ENCODE data around the gene PDZRN4. TPM values are rescaled to one million over a fixed set of nuclear protein-coding genes. Genes with fewer than 3 reads are reported as not detected.
A peak's percentile ranks its signal among the peaks of the same experiment; 100 is the strongest.

Gene PDZRN4
- total and polyA plus RNA-seq, 2 donors (not counting 3 experiments of a cell fraction or from before 2014, with no cell fraction given): not detected

DNA sequence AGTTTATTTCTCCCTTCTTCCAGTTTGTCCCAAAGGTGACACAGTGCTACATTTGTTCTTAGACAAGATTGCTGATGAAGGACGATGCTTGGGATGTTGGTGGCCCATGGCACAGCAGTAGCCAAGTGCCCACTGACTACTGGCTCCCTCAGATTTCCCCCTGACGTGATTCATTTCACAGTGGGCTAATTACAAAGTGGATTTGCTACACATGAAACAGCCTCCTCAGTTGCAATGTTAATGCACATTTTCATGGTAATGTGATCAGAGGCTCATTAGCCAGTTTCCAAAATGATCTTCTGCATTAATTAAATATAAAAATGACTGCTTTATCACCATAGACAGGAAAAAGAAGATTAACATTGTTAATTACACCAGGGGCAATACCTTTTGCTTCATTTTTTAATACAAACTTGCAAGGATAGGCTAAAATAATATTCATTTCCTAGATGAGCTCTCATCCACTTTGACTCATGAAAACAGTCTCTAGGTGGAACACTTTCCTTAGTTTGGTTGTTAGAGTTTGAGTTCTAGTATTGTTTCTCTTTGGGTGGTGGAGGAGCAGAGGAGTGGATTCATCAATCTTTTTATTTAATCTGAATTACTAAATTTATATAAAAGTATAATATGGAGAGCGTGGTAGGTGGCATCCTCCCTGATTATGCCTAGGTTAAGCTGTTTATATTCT is 250.9 kb downstream of the PDZRN4 start:
- no TSS peak for BruUV-seq (replicated peaks)
- no peak overlapping the region for H3K9ac ChIP-seq (replicated peaks; ENCODE audit: extremely low read depth, insufficient read depth, low read length)
- FAIRE-seq (no peak), DNase-seq (ENCODE audit: low read depth, low spot score) (no peak)
- H4K20me1 ChIP-seq (replicated peaks; ENCODE audit: control insufficient read depth, extremely low read depth, insufficient read depth, low read length): no peaks in the 10 kb centered on the region
- ChIA-PET POLR2A (no interaction called here), CTCF (interaction anchor here (0.6 to 2.5 kb wide), 4 partner anchors 44 to 586 kb away, joined by 3 to 18 read pairs (median 6); no protein-coding TSS in a partner anchor)
- intact Hi-C loops (cut with micrococcal nuclease): no loop called here
- no peak overlapping the region for H3K27ac ChIP-seq (ENCODE audit: insufficient read depth, low read depth, low read length)
- dilution Hi-C loops (cut with MboI; ENCODE audit: extremely low pct_ligation_motif_present, low sequenced_read_pairs): no loop called here
- H3K79me2 ChIP-seq (ENCODE audit: control insufficient read depth, insufficient read depth, low read length): no peaks in the 10 kb centered on the region
- no peak overlapping the region for H3K4me2 ChIP-seq (ENCODE audit: insufficient read depth, low read length)
- no peak overlapping the region for H3K4me3 ChIP-seq (replicated peaks in 1 of 3; ENCODE audit: insufficient read depth in 1 of 3, low read depth in 1 of 3, low read length in 3 of 3)
- H3K27me3 ChIP-seq (ENCODE audit: control insufficient read depth in 2 of 2, insufficient read depth in 2 of 2, low read length in 2 of 2): no peaks in the 10 kb centered on the region
- TF ChIP-seq MAX (IDR thresholded peaks at IDR 0.05; ENCODE audit: insufficient read depth, insufficient read length) (no peak), CTCF (IDR thresholded peaks at IDR 0.05; ENCODE audit: extremely low read depth in 1 of 2, insufficient read depth in 1 of 2, low read depth in 1 of 2, low read length in 2 of 2) (no peak), POLR2A (IDR thresholded peaks at IDR 0.05; ENCODE audit: low read depth, low read length) (no peak), FOS (IDR thresholded peaks at IDR 0.05; ENCODE audit: borderline replicate concordance, insufficient read depth, low read length) (no peak)
- H3K9me1 ChIP-seq (replicated peaks; ENCODE audit: control insufficient read depth, extremely low read depth, insufficient read depth, low read length): no peaks in the 10 kb centered on the region
- no peaks in the 10 kb centered on the region for H3K4me1 ChIP-seq (ENCODE audit: control insufficient read depth, extremely low read depth, insufficient read depth, low read length)
- H3K9me3 ChIP-seq (replicated peaks; ENCODE audit: control insufficient read depth, insufficient read depth, low read length): no peaks in the 10 kb centered on the region
- no peak overlapping the region for H2AFZ ChIP-seq (ENCODE audit: low read depth, low read length)
- H3K36me3 ChIP-seq (ENCODE audit: control insufficient read depth in 2 of 2, extremely low read depth in 1 of 2, insufficient read depth in 2 of 2, low read length in 2 of 2): no peaks in the 10 kb centered on the region

DNA sequence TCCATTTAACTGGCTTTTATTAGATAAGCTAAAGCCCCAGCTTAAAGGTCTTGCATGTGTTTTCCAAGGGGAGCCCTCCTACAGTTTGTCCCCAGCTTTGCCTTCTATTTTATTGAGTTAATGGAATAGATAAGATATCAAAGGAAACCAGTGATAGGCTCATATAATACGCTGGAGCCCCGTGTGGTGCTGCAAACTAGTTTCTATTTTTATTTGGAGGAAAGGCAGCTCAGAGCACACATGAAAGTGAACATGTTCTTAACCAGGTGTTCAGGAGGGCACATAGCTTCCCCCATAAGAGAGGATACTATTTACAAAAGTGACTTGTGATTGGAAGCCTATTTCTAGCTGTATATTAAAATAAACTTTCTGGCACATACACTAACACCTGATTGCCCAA is 251.7 kb downstream of the PDZRN4 start:
- no peak overlapping the region for H3K27ac ChIP-seq (ENCODE audit: insufficient read depth, low read depth, low read length)
- H3K79me2 ChIP-seq (ENCODE audit: control insufficient read depth, insufficient read depth, low read length): no peaks in the 10 kb centered on the region
- H3K4me3 ChIP-seq (replicated peaks in 1 of 3; ENCODE audit: insufficient read depth in 1 of 3, low read depth in 1 of 3, low read length in 3 of 3): no peak overlapping the region
- FAIRE-seq (no peak), DNase-seq (ENCODE audit: low read depth, low spot score) (no peak)
- H3K9me1 ChIP-seq (replicated peaks; ENCODE audit: control insufficient read depth, extremely low read depth, insufficient read depth, low read length): no peaks in the 10 kb centered on the region
- POLR2A ChIA-PET: no interaction called here
- no peaks in the 10 kb centered on the region for H3K27me3 ChIP-seq (ENCODE audit: control insufficient read depth in 2 of 2, insufficient read depth in 2 of 2, low read length in 2 of 2)
- H3K9me3 ChIP-seq (replicated peaks; ENCODE audit: control insufficient read depth, insufficient read depth, low read length): no peaks in the 10 kb centered on the region
- no peaks in the 10 kb centered on the region for H3K4me1 ChIP-seq (ENCODE audit: control insufficient read depth, extremely low read depth, insufficient read depth, low read length)
- intact Hi-C loops (cut with micrococcal nuclease) (loop anchor here (5.0 kb wide), 1 partner anchor 582 kb away; no protein-coding TSS in a partner anchor), dilution Hi-C loops (cut with MboI; ENCODE audit: extremely low pct_ligation_motif_present, low sequenced_read_pairs) (no loop called here)
- TF ChIP-seq GATA2 (IDR thresholded peaks at IDR 0.05; ENCODE audit: insufficient read depth, insufficient read length, low read depth, low read length): no peak
- TF ChIP-seq CTCF (IDR thresholded peaks at IDR 0.05; ENCODE audit: extremely low read depth in 1 of 2, insufficient read depth in 1 of 2, low read depth in 1 of 2, low read length in 2 of 2): no peak
- no peak for TF ChIP-seq POLR2A (IDR thresholded peaks at IDR 0.05; ENCODE audit: low read depth, low read length)
- TF ChIP-seq MYC (IDR thresholded peaks at IDR 0.05; ENCODE audit: low read depth, low read length): no peak
- TF ChIP-seq MAX (IDR thresholded peaks at IDR 0.05; ENCODE audit: insufficient read depth, insufficient read length): no peak
- TF ChIP-seq FOS (IDR thresholded peaks at IDR 0.05; ENCODE audit: borderline replicate concordance, insufficient read depth, low read length): no peak
- TF ChIP-seq POLR2AphosphoS5 (IDR thresholded peaks at IDR 0.05; ENCODE audit: insufficient read depth, low read depth, low read length): no peak
- no peak for TF ChIP-seq JUN (IDR thresholded peaks at IDR 0.05; ENCODE audit: borderline replicate concordance, insufficient read depth, insufficient read length, low read depth)
- TF ChIP-seq EZH2 (IDR thresholded peaks at IDR 0.05; ENCODE audit: borderline replicate concordance, low read depth, low read length, severe bottlenecking): no peak
- no peaks in the 10 kb centered on the region for H3K36me3 ChIP-seq (ENCODE audit: control insufficient read depth in 2 of 2, extremely low read depth in 1 of 2, insufficient read depth in 2 of 2, low read length in 2 of 2)
- no peak overlapping the region for H3K4me2 ChIP-seq (ENCODE audit: insufficient read depth, low read length)
- CTCF ChIA-PET: interaction anchor here (1.0 to 2.5 kb wide), 4 partner anchors 29 to 584 kb away, joined by 3 to 18 read pairs (median 6); no protein-coding TSS in a partner anchor
- BruUV-seq (replicated peaks): no TSS peak
- H4K20me1 ChIP-seq (replicated peaks; ENCODE audit: control insufficient read depth, extremely low read depth, insufficient read depth, low read length): no peaks in the 10 kb centered on the region
- H2AFZ ChIP-seq (ENCODE audit: low read depth, low read length): peak overlapping the region; percentile 48
- H3K9ac ChIP-seq (replicated peaks; ENCODE audit: extremely low read depth, insufficient read depth, low read length): no peak overlapping the region
